GM23338 (cell line): ENCODE measurements around the gene PRMT3. TPM values are rescaled to one million over a fixed set of nuclear protein-coding genes. Genes with fewer than 3 reads are reported as not detected.

Experiments used
- ATAC-seq: fragments of 200-7000 bp; cut with Tn5 transposase; 3 replicates; pipeline ENCODE4 v1.9.1; 2020
- DNase-seq: peaks from one replicate; pipeline ENCODE4 v3.0.0-alpha.2; 2015; ENCODE audit warnings: low spot score
- H2AFZ ChIP-seq: fragments of 200-600 bp; sonication (generic); 2 replicates; pipeline ENCODE4 v1.8.0; 2016; ENCODE audit warnings: antibody characterized with exemption, mild to moderate bottlenecking, moderate library complexity
- H3F3A ChIP-seq: fragments of 200-600 bp; sonication (generic); replicated peaks from 2 replicates; pipeline ENCODE4 v1.8.0; 2017; ENCODE audit warnings: antibody characterized with exemption, mixed run types, low read depth
- H3K27ac ChIP-seq: fragments of 200-600 bp; sonication (generic); 2 replicates; pipeline ENCODE4 v1.6.1; 2016; ENCODE audit warnings: low read depth
- H3K27me3 ChIP-seq: fragments of 200-600 bp; sonication (generic); 2 replicates; pipeline ENCODE4 v1.8.0; 2016; ENCODE audit warnings: mild to moderate bottlenecking, mixed run types, moderate library complexity; ENCODE audit not compliant: insufficient read depth
- H3K36me3 ChIP-seq: fragments of 200-600 bp; sonication (generic); 2 replicates; pipeline ENCODE4 v1.8.0; 2016; ENCODE audit warnings: mild to moderate bottlenecking; ENCODE audit not compliant: insufficient read depth
- H3K4me1 ChIP-seq: fragments of 200-600 bp; sonication (generic); 2 replicates; pipeline ENCODE4 v1.8.0; 2016; ENCODE audit warnings: mild to moderate bottlenecking, moderate library complexity; ENCODE audit not compliant: insufficient read depth
- H3K4me2 ChIP-seq: fragments of 200-600 bp; sonication (generic); 2 replicates; pipeline ENCODE4 v1.7.1; 2017; ENCODE audit warnings: mixed run types
- H3K4me3 ChIP-seq: fragments of 200-600 bp; sonication (generic); 2 replicates; pipeline ENCODE4 v1.6.1; 2016; ENCODE audit warnings: mixed run types
- H3K79me2 ChIP-seq: fragments of 200-600 bp; sonication (generic); replicated peaks from 2 replicates; pipeline ENCODE4 v1.8.0; 2017; ENCODE audit warnings: mild to moderate bottlenecking; ENCODE audit not compliant: insufficient read depth
- H3K9me2 ChIP-seq: fragments of 200-600 bp; sonication (generic); 2 replicates; pipeline ENCODE4 v1.8.0; 2017; ENCODE audit not compliant: insufficient read depth
- H4K20me1 ChIP-seq: fragments of 200-600 bp; sonication (generic); replicated peaks from 2 replicates; pipeline ENCODE4 v1.8.0; 2017; ENCODE audit warnings: mild to moderate bottlenecking; ENCODE audit not compliant: insufficient read depth
- H3K27ac Mint-ChIP-seq: 2 replicates; pipeline ENCODE4 v1.8.0; 2020; ENCODE audit warnings: inconsistent platforms, mild to moderate bottlenecking, moderate library complexity, mixed read lengths
- H3K27me3 Mint-ChIP-seq: 3 replicates; pipeline ENCODE4 v1.8.0; 2022; ENCODE audit warnings: low read depth, mild to moderate bottlenecking, moderate library complexity, mixed read lengths, inconsistent platforms; ENCODE audit not compliant: insufficient read depth, poor library complexity
- H3K36me3 Mint-ChIP-seq: 3 replicates; pipeline ENCODE4 v1.8.0; 2021; ENCODE audit warnings: low read depth, mild to moderate bottlenecking, inconsistent platforms, moderate library complexity, mixed read lengths
- H3K4me1 Mint-ChIP-seq: 3 replicates; pipeline ENCODE4 v1.8.0; 2020; ENCODE audit warnings: mild to moderate bottlenecking, inconsistent platforms, mixed read lengths
- H3K4me3 Mint-ChIP-seq: 3 replicates; pipeline ENCODE4 v1.8.0; 2021; ENCODE audit warnings: moderate library complexity, mild to moderate bottlenecking, inconsistent platforms, mixed read lengths
- H3K9me3 Mint-ChIP-seq: 3 replicates; pipeline ENCODE4 v1.8.0; 2020; ENCODE audit warnings: moderate library complexity, mild to moderate bottlenecking, inconsistent platforms, mixed read lengths
- CREB1 ChIP-seq: fragments of 250-450 bp; sonication (Bioruptor Pico); IDR thresholded peaks from 2 replicates; pipeline ENCODE4 v1.5.0; 2020; ENCODE audit warnings: low read depth, mild to moderate bottlenecking, moderate library complexity
- EZH2 ChIP-seq: fragments of 200-600 bp; sonication (generic); IDR thresholded peaks from one replicate; pipeline ENCODE4 v1.8.0; 2017; ENCODE audit warnings: antibody characterized with exemption, mild to moderate bottlenecking, low read depth; ENCODE audit not compliant: unreplicated experiment
- JUNB ChIP-seq: IDR thresholded peaks from one replicate; pipeline ENCODE4 v1.6.1; 2016; ENCODE audit warnings: antibody characterized with exemption; ENCODE audit not compliant: unreplicated experiment
- NANOG ChIP-seq: IDR thresholded peaks from 2 replicates; pipeline ENCODE4 v1.6.1; 2016; ENCODE audit warnings: antibody characterized with exemption, borderline replicate concordance
- POLR2AphosphoS5 ChIP-seq: IDR thresholded peaks from 2 replicates; pipeline ENCODE4 v1.6.1; 2016; ENCODE audit warnings: antibody characterized with exemption, low read depth
- STAT1 ChIP-seq: IDR thresholded peaks from one replicate; pipeline ENCODE4 v1.6.1; 2016; ENCODE audit warnings: antibody characterized with exemption; ENCODE audit not compliant: unreplicated experiment
- polyA plus RNA-seq: library from polyadenylated mRNA; unstranded; fragments of >200 nt; fragmentation: Nextera tagmentation; extraction: Ambion mirVana; gene quantifications from 2 replicates; pipeline ENCODE4 v1.2.1, GENCODE V29; 2016
- total RNA-seq: library from RNA; depleted of rRNA; stranded (reverse); fragments of >200 nt; shearing (Covaris generic); gene quantifications from 2 replicates; pipeline ENCODE4 v1.2.3, GENCODE V29; 2014
- TF ChIP-seq, protein P1 (sequence below): fragments of 250-450 bp; sonication (Bioruptor Pico); IDR thresholded peaks from 2 replicates; pipeline ENCODE4 v1.5.0; 2020; ENCODE audit warnings: mild to moderate bottlenecking, moderate library complexity

The PRMT3 gene
- total and polyA plus RNA-seq, 2 experiments from 2014 or later: 19.0 to 35.0 TPM

- no peak for TF ChIP-seq EZH2
- TF ChIP-seq, protein P1, sequence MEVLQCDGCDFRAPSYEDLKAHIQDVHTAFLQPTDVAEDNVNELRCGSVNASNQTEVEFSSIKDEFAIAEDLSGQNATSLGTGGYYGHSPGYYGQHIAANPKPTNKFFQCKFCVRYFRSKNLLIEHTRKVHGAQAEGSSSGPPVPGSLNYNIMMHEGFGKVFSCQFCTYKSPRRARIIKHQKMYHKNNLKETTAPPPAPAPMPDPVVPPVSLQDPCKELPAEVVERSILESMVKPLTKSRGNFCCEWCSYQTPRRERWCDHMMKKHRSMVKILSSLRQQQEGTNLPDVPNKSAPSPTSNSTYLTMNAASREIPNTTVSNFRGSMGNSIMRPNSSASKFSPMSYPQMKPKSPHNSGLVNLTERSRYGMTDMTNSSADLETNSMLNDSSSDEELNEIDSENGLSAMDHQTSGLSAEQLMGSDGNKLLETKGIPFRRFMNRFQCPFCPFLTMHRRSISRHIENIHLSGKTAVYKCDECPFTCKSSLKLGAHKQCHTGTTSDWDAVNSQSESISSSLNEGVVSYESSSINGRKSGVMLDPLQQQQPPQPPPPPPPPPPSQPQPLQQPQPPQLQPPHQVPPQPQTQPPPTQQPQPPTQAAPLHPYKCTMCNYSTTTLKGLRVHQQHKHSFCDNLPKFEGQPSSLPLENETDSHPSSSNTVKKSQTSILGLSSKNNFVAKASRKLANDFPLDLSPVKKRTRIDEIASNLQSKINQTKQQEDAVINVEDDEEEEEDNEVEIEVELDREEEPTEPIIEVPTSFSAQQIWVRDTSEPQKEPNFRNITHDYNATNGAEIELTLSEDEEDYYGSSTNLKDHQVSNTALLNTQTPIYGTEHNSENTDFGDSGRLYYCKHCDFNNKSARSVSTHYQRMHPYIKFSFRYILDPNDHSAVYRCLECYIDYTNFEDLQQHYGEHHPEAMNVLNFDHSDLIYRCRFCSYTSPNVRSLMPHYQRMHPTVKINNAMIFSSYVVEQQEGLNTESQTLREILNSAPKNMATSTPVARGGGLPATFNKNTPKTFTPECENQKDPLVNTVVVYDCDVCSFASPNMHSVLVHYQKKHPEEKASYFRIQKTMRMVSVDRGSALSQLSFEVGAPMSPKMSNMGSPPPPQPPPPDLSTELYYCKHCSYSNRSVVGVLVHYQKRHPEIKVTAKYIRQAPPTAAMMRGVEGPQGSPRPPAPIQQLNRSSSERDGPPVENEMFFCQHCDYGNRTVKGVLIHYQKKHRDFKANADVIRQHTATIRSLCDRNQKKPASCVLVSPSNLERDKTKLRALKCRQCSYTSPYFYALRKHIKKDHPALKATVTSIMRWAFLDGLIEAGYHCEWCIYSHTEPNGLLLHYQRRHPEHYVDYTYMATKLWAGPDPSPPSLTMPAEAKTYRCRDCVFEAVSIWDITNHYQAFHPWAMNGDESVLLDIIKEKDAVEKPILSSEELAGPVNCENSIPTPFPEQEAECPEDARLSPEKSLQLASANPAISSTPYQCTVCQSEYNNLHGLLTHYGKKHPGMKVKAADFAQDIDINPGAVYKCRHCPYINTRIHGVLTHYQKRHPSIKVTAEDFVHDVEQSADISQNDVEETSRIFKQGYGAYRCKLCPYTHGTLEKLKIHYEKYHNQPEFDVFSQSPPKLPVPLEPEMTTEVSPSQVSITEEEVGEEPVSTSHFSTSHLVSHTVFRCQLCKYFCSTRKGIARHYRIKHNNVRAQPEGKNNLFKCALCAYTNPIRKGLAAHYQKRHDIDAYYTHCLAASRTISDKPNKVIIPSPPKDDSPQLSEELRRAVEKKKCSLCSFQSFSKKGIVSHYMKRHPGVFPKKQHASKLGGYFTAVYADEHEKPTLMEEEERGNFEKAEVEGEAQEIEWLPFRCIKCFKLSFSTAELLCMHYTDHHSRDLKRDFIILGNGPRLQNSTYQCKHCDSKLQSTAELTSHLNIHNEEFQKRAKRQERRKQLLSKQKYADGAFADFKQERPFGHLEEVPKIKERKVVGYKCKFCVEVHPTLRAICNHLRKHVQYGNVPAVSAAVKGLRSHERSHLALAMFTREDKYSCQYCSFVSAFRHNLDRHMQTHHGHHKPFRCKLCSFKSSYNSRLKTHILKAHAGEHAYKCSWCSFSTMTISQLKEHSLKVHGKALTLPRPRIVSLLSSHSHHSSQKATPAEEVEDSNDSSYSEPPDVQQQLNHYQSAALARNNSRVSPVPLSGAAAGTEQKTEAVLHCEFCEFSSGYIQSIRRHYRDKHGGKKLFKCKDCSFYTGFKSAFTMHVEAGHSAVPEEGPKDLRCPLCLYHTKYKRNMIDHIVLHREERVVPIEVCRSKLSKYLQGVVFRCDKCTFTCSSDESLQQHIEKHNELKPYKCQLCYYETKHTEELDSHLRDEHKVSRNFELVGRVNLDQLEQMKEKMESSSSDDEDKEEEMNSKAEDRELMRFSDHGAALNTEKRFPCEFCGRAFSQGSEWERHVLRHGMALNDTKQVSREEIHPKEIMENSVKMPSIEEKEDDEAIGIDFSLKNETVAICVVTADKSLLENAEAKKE (CRISPR knock-in tag): no peak
Observed at GRCh38 chr11:20369826-20370225, 17.7 kb upstream of the PRMT3 start (continued).

- peaks cover 5% of the 10 kb centered on the region; the same call in 2 of the 3 replicates for H3K36me3 Mint-ChIP-seq
- Histone ChIP-seq H3K9me2 (no peaks in the 10 kb centered on the region), H3K79me2 (no peaks in the 10 kb centered on the region), H3F3A (no peaks in the 10 kb centered on the region), H3K27me3 (no peaks in the 10 kb centered on the region), H3K36me3 (0 out of 2 replicates have a peak, but pooled peaks cover 6% of the 10 kb centered on the region), H3K4me1 (peaks cover 22% of the 10 kb centered on the region), H3K4me3 (no peak overlapping the region), H3K27ac (no peak overlapping the region), H4K20me1 (no peaks in the 10 kb centered on the region), H2AFZ (no peak overlapping the region), H3K4me2 (no peak overlapping the region)
- ATAC-seq: no peak
- H3K27ac Mint-ChIP-seq: no peak overlapping the region
- H3K27me3 Mint-ChIP-seq: peaks cover 1% of the 10 kb centered on the region
- no peak for DNase-seq
- H3K4me3 Mint-ChIP-seq: no peak overlapping the region
- no peaks in the 10 kb centered on the region for H3K9me3 Mint-ChIP-seq
- peaks cover 26% of the 10 kb centered on the region for H3K4me1 Mint-ChIP-seq
- TF ChIP-seq POLR2AphosphoS5 (no peak), EZH2 (no peak), JUNB (no peak), CREB1 (CRISPR knock-in tag) (no peak), NANOG (no peak), STAT1 (no peak)
- TF ChIP-seq, protein P1 (CRISPR knock-in tag): no peak
Observed at GRCh38 chr11:20372081-20372626, 15.4 kb upstream of the PRMT3 start.
